Stimulated activated CD4-positive, alpha-beta T cell treated with anti-CD3 and anti-CD28 coated beads, Interleukin-1b, Interleukin-23, amount 100 ng/mL, for 1 hour (primary cell): ENCODE data around the gene MRPL36.
"Not testable (repeated sequence)": the region's sequence is repeated elsewhere in the genome, so short reads cannot be mapped to it uniquely, and the experiment has no call there.

Experiments
- DNase-seq, 2 donors: peaks; one replicate each; pipeline ENCODE4 v3.0.0-alpha.2; 2020; ENCODE audit warnings: low read depth in 2 of 2

MRPL36 gene

GRCh38 chr5:1832511-1833250 is 33.0 kb upstream of the MRPL36 start:
- DNase-seq = no peak

- no peak for DNase-seq
Observed at GRCh38 chr5:1831677-1832313, 32.2 kb upstream of the MRPL36 start.

GRCh38 chr5:1831257-1831656 is 31.6 kb upstream of the MRPL36 start:
- DNase-seq = no peak

- no peak for DNase-seq
Observed at GRCh38 chr5:1830571-1831228, 31.1 kb upstream of the MRPL36 start.

- no peak for DNase-seq
Observed at GRCh38 chr5:1827886-1828397, 28.3 kb upstream of the MRPL36 start.

- DNase-seq = no peak
Observed at GRCh38 chr5:1827025-1827885, 27.6 kb upstream of the MRPL36 start.

GRCh38 chr5:1826235-1826980 is 26.8 kb upstream of the MRPL36 start:
- DNase-seq = no peak

GRCh38 chr5:1824903-1825841 is 25.5 kb upstream of the MRPL36 start:
- DNase-seq = no peak

GRCh38 chr5:1824109-1824821 is 24.6 kb upstream of the MRPL36 start:
- no peak for DNase-seq

GRCh38 chr5:1823381-1824034 is 23.9 kb upstream of the MRPL36 start:
- no peak for DNase-seq

- no peak for DNase-seq
Observed at GRCh38 chr5:1821862-1822261, 22.2 kb upstream of the MRPL36 start.

- no peak for DNase-seq
Observed at GRCh38 chr5:1820926-1821325, 21.3 kb upstream of the MRPL36 start.

- DNase-seq = no peak
Observed at GRCh38 chr5:1820381-1820780, 20.7 kb upstream of the MRPL36 start.

- no peak for DNase-seq
Observed at GRCh38 chr5:1819458-1819857, 19.8 kb upstream of the MRPL36 start.

GRCh38 chr5:1818784-1819183 is 19.1 kb upstream of the MRPL36 start:
- no peak for DNase-seq

- no peak for DNase-seq
Observed at GRCh38 chr5:1817261-1818043, 17.8 kb upstream of the MRPL36 start.

- DNase-seq = not testable (repeated sequence)
Observed at GRCh38 chr5:1816495-1817089, 17.0 kb upstream of the MRPL36 start.

GRCh38 chr5:1815881-1816292 is 16.2 kb upstream of the MRPL36 start:
- DNase-seq = no peak
